ENCODE results near the gene TTC17.

GRCh38 chr11:43517518-43517917 is 158.8 kb downstream of the TTC17 start:
- TF ChIP-seq, protein P1, sequence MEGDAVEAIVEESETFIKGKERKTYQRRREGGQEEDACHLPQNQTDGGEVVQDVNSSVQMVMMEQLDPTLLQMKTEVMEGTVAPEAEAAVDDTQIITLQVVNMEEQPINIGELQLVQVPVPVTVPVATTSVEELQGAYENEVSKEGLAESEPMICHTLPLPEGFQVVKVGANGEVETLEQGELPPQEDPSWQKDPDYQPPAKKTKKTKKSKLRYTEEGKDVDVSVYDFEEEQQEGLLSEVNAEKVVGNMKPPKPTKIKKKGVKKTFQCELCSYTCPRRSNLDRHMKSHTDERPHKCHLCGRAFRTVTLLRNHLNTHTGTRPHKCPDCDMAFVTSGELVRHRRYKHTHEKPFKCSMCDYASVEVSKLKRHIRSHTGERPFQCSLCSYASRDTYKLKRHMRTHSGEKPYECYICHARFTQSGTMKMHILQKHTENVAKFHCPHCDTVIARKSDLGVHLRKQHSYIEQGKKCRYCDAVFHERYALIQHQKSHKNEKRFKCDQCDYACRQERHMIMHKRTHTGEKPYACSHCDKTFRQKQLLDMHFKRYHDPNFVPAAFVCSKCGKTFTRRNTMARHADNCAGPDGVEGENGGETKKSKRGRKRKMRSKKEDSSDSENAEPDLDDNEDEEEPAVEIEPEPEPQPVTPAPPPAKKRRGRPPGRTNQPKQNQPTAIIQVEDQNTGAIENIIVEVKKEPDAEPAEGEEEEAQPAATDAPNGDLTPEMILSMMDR (IDR thresholded peaks at IDR 0.05): no peak
- TF ChIP-seq POLR2A (IDR thresholded peaks at IDR 0.05): no peak

Measured in ovary (tissue), 3 donors.